Uterus (tissue), 4 donors: ENCODE measurements around the gene PNKD. TPM values are rescaled to one million over a fixed set of nuclear protein-coding genes. Genes with fewer than 3 reads are reported as not detected.
"Not testable (repeated sequence)": the region's sequence is repeated elsewhere in the genome, so short reads cannot be mapped to it uniquely, and the experiment has no call there.

Experiments
- DNase-seq, 2 donors: peaks; one replicate each; pipeline ENCODE4 v3.0.0-alpha.2; 2019 to 2020
- H3K27ac ChIP-seq, 2 donors: fragments of 200-600 bp; sonication (generic); 1 replicate in 1 of 2; 2 replicates in 1 of 2; pipeline ENCODE4 v1.5.1; 2016 to 2018
- H3K27me3 ChIP-seq, 2 donors: fragments of 200-600 bp; sonication (generic); one replicate each; pipeline ENCODE4 v1.5.1; 2018 to 2019; ENCODE audit warnings: control low read depth in 1 of 2
- H3K36me3 ChIP-seq, 2 donors: fragments of 200-600 bp; sonication (generic); one replicate each; pipeline ENCODE4 v1.5.1; 2019; ENCODE audit warnings: control low read depth in 1 of 2
- H3K4me1 ChIP-seq, 2 donors: fragments of 200-600 bp; sonication (generic); one replicate each; pipeline ENCODE4 v1.5.1; 2018 to 2019; ENCODE audit warnings: control low read depth in 1 of 2
- H3K4me3 ChIP-seq, 2 donors: fragments of 200-600 bp; sonication (generic); 1 replicate in 1 of 2; 2 replicates in 1 of 2; pipeline ENCODE4 v1.5.1; 2018 to 2019; ENCODE audit warnings: mild to moderate bottlenecking in 1 of 2
- H3K9me3 ChIP-seq, 2 donors: fragments of 200-600 bp; sonication (generic); one replicate each; pipeline ENCODE4 v1.5.1; 2019; ENCODE audit warnings: control low read depth in 1 of 2
- CTCF ChIP-seq, 4 experiments: fragments of 200-600 bp in 2 of 4; fragments of 450-650 bp in 2 of 4; sonication (generic) in 2 of 4; IDR thresholded peaks; one replicate each; pipeline ENCODE4 v1.5.1; 2016 to 2019; ENCODE audit warnings: antibody characterized with exemption in 4 of 4, mild to moderate bottlenecking in 2 of 4, moderate library complexity in 1 of 4
- POLR2A ChIP-seq, 2 donors: fragments of 450-650 bp; IDR thresholded peaks; one replicate each; pipeline ENCODE4 v1.6.1; 2016; ENCODE audit warnings: antibody characterized with exemption in 2 of 2, mild to moderate bottlenecking in 1 of 2, moderate library complexity in 1 of 2
- intact Hi-C: fragments of 100-400 bp; cut with DNase I; formaldehyde crosslinking; loops from one replicate; pipeline ENCODE4 v1.15.1; 2023; ENCODE audit warnings: low total_unique reads
- total RNA-seq, 4 donors: library from RNA; depleted of rRNA in 3 of 4; stranded (reverse); fragments of >200 nt in 3 of 4; gene quantifications; one replicate each; pipeline versions ENCODE4 v1.1.0 to v1.2.4, GENCODE V29; 2014 to 2023
- donor health status: DM: yes; HTN: yes; CAD: no.

The PNKD gene
- total RNA-seq, 4 donors from 2014 or later, result 11.8 to 47.8 (median 31.7) TPM

GRCh38 chr2:218305383-218305782 lies 35.1 kb downstream of the PNKD start:
- Histone ChIP-seq H3K27me3 (no peaks in the 10 kb centered on the region), H3K4me3 (no peak overlapping the region), H3K4me1 (no peaks in the 10 kb centered on the region), H3K27ac (no peak overlapping the region), H3K9me3 (no peaks in the 10 kb centered on the region), H3K36me3 (no peaks in the 10 kb centered on the region)
- no peak for DNase-seq
- TF ChIP-seq POLR2A (IDR thresholded peaks at IDR 0.05) (no peak), CTCF (IDR thresholded peaks at IDR 0.05) (no peak)
- intact Hi-C loops, result loop anchor here (10.0 kb wide), 1 partner anchor 49 kb away; the partner anchor contains the start of gene CATIP

GRCh38 chr2:218306184-218306920 lies 36.0 kb downstream of the PNKD start:
- intact Hi-C loops, result loop anchor here (10.0 kb wide), 1 partner anchor 48 kb away; the partner anchor contains the start of gene CATIP
- H3K27me3 ChIP-seq, result no peaks in the 10 kb centered on the region
- H3K9me3 ChIP-seq, result no peaks in the 10 kb centered on the region
- no peak for DNase-seq
- TF ChIP-seq CTCF (IDR thresholded peaks at IDR 0.05) (no peak), POLR2A (IDR thresholded peaks at IDR 0.05) (no peak)
- H3K36me3 ChIP-seq, result no peaks in the 10 kb centered on the region
- no peak overlapping the region for H3K27ac ChIP-seq
- H3K4me3 ChIP-seq, result no peak overlapping the region
- H3K4me1 ChIP-seq, result no peaks in the 10 kb centered on the region

GRCh38 chr2:218307415-218308090 lies 37.2 kb downstream of the PNKD start:
- TF ChIP-seq POLR2A (IDR thresholded peaks at IDR 0.05), result no peak
- no peak for TF ChIP-seq CTCF (IDR thresholded peaks at IDR 0.05)
- no peak overlapping the region for H3K27ac ChIP-seq
- intact Hi-C loops, result loop anchor here (10.0 kb wide), 1 partner anchor 47 kb away; the partner anchor contains the start of gene CATIP
- no peaks in the 10 kb centered on the region for H3K4me1 ChIP-seq
- no peaks in the 10 kb centered on the region for H3K27me3 ChIP-seq
- DNase-seq, result no peak
- no peaks in the 10 kb centered on the region for H3K36me3 ChIP-seq
- H3K4me3 ChIP-seq, result no peak overlapping the region
- H3K9me3 ChIP-seq, result no peaks in the 10 kb centered on the region

- no peak for TF ChIP-seq CTCF (IDR thresholded peaks at IDR 0.05)
- no peak for TF ChIP-seq POLR2A (IDR thresholded peaks at IDR 0.05)
- intact Hi-C loops, result no loop called here
- DNase-seq, result no peak
- Histone ChIP-seq H3K9me3 (no peaks in the 10 kb centered on the region), H3K36me3 (no peaks in the 10 kb centered on the region), H3K27ac (no peak overlapping the region), H3K27me3 (no peaks in the 10 kb centered on the region), H3K4me3 (no peak overlapping the region), H3K4me1 (no peaks in the 10 kb centered on the region)
Measured at GRCh38 chr2:218310853-218311540, 40.7 kb downstream of the PNKD start.

GRCh38 chr2:218311541-218312266 lies 41.4 kb downstream of the PNKD start:
- H3K4me1 ChIP-seq, H3K4me3 ChIP-seq, H3K27ac ChIP-seq, H3K36me3 ChIP-seq, H3K27me3 ChIP-seq, DNase-seq, intact Hi-C loops, H3K9me3 ChIP-seq: not testable (repeated sequence)
